GM19452 (cell line): ENCODE measurements around the gene UBN2.
"Not testable (repeated sequence)": the region's sequence is repeated elsewhere in the genome, so short reads cannot be mapped to it uniquely, and the experiment has no call there.

Experiments
- ATAC-seq: cut with Tn5 transposase; IDR thresholded peaks from one replicate; pipeline ENCODE4 v1.9.1; 2021; ENCODE audit not compliant: unreplicated experiment

Gene UBN2

GRCh38 chr7:139230774-139231512 is at the start of gene UBN2:
Gene UBN2 (plus strand): TSS chr7:139231237. CDS start chr7:139231485, 248 bp downstream.
- ATAC-seq = peak; percentile 93

GRCh38 chr7:139181404-139181803 is 49.6 kb upstream of the UBN2 start:
- no peak for ATAC-seq

- no peak for ATAC-seq
Measured at GRCh38 chr7:139182363-139182762, 48.7 kb upstream of the UBN2 start.

GRCh38 chr7:139183251-139183650 is 47.8 kb upstream of the UBN2 start:
- no peak for ATAC-seq

GRCh38 chr7:139183878-139184338 is 47.1 kb upstream of the UBN2 start:
- ATAC-seq = no peak

GRCh38 chr7:139186146-139186545 is 44.9 kb upstream of the UBN2 start:
- no peak for ATAC-seq

DNA sequence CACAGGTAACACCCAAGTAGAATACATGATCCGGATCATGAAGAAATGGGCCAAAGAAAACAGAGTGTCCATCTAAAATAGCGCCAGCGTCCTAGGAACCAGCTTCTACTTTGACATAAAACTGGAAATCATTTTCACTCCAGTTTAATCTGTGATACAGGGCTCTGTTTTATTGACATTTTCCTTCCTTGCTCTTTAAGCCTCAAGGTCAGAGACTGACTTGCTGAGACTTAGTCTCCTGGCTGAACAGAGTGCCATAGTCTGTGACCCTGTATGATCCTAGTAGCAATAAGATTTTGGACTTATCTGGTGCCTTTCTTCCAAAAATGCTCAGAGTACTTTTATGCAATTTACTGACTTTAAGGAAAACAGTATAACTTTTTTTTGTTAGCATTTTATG is 41.7 kb upstream of the UBN2 start:
- no peak for ATAC-seq

GRCh38 chr7:139192014-139192706 is 38.9 kb upstream of the UBN2 start:
- ATAC-seq = no peak

DNA sequence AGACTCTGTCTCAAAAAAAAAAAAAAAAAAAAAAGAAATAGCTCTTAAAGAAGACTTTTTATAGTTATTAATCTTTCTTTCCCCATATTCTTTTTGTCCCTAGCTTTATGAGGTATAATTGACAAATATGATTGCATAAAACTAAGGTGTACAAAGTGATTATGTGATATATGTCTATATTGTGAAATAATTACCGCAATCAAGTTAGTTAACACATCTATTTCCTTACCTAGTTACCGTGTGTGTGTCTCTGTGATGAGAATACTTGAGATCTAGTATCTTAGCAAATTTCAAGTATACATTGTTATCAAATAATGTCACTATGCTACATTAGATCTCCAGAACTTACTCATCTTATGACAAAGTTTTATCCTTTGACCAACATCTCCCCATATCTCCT is 30.7 kb upstream of the UBN2 start:
- no peak for ATAC-seq

DNA sequence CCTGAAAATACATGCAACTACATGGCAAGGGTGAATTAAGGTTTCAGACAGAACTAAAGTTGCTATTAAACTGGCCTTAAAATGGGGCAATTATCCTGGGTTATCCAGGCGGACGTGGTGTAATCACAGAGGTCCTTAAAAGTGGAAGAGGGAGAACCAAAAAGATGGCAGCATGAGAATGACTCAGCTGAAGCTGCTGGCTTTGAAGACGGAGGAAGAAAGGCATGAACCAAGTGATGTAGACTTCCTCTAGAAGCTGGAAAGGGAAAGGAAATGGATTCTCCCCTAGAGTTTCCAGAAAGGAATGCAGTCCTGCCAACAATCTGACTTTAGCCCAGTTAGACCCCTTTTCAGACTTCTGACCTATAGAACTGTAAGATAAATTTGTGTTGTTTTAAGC is 27.0 kb upstream of the UBN2 start:
- no peak for ATAC-seq

GRCh38 chr7:139205843-139206242 is 25.2 kb upstream of the UBN2 start:
- ATAC-seq = no peak

DNA sequence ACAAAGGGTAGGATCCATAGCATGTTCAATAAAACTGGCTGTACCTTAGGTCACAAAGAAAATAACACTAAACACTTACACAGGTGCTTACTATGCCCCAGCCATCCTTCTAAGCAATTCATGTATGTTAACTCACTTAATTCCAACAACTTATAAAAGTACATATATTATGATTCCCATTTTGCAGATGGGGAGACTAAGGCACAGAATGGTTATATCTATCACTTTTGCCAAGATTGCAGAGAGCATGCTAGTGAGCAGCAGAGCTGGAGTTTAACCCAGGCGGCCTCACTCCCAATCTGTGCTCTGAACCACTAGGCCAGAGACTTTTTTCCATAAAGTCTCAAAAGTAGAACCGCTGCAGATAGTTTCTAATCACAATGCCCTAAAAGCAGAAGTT is 18.9 kb upstream of the UBN2 start:
- ATAC-seq = no peak

DNA sequence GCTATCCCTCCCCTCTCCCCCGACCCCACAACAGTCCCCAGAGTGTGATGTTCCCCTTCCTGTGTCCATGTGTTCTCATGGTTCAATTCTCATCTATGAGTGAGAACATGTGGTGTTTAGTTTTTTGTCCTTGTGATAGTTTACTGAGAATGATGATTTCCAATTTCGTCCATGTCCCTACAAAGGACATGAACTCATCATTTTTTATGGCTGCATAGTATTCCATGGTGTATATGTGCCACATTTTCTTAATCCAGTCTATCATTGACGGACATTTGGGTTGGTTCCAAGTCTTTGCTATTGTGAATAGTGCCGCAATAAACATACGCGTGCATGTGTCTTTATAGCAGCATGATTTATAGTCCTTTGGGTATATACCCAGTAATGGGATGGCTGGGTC is 17.5 kb upstream of the UBN2 start:
- not testable (repeated sequence) for ATAC-seq

DNA sequence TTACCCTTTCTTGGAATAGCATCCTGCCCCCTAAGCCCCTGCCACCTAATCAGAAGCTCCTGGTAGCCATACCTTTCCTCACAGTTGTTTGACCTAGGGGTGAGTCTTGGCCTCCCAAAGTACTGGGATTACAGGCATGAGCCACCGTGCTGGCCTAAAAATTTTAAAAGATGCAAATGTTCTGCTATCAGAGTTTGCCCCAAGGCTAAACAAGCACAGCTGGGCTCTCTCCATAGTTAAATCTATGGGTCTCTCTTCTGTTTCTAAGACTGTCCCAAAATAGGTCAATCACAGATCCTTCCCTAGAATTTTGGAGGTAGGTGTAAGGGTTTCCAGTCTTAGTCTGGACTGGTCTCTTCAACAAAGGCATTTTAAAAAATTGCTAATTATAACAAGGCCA is 12.9 kb upstream of the UBN2 start:
- no peak for ATAC-seq

DNA sequence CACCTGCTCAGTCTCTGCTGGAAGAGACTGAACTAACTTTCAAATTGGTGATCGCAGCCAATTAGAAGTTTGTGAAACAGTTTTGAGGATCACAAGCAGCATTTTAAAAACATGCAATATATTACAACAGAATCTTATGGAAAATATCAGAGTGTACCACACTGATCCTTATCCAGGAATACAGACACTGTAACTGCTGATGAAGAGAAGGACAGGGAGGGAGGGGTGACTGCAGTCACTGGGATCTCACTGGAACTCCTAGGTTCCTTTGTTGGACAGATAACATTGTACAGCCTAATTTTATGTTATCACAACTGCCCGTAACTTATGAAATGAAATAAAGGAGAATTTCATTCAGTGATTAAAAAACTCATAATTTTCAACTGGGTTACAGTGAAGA is 6.8 kb upstream of the UBN2 start:
- ATAC-seq = no peak

GRCh38 chr7:139224836-139225235 is 6.2 kb upstream of the UBN2 start:
- not testable (repeated sequence) for ATAC-seq

DNA sequence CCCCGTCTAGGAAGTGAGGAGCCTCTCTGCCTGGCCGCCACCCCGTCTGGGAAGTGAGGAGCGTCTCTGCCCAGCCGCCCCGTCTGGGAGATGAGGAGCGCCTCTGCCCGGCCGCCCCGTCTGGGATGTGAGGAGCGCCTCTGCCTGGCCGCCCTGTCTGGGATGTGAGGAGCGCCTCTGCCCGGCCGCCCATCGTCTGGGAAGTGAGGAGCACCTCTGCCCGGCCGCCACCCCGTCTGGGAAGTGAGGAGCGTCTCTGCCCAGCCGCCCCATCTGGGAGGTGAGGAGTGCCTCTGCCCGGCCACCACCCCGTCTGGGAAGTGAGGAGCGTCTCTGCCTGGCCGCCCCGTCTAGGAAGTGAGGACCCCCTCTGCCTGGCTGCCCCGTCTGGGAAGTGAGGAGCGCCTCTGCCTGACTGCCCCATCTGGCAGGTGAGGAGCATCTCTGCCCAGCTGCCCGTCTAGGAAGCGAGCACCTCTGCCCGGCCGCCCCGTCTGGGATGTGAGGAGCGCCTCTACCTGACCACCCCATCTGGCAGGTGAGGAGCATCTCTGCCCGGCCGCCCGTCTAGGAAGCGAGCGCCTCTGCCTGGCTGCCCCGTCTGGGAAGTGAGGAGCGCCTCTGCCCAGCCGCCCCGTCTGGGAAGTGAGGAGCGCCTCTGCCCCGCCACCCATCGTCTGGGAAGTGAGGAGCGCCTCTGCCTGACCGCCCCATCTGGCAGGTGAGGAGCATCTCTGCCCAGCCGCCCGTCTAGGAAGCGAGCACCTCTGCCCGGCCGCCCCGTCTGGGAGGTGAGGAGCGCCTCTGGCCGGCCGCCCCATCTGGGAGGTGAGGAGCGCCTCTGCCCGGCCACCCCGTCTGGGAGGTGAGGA is 5.5 kb upstream of the UBN2 start:
- ATAC-seq = not testable (repeated sequence)

DNA sequence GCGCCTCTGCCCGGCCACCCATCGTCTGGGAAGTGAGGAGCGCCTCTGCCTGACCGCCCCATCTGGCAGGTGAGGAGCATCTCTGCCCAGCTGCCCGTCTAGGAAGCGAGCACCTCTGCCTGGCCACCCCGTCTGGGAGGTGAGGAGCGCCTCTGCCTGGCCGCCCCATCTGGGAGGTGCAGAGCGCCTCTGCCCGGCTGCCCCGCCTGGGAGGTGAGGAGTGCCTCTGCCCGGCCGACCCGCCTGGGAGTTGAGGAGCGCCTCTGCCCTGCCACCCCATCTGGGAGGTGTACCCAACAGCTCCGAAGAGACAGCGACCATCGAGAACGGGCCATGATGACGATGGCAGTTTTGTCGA is 4.9 kb upstream of the UBN2 start:
- not testable (repeated sequence) for ATAC-seq

DNA sequence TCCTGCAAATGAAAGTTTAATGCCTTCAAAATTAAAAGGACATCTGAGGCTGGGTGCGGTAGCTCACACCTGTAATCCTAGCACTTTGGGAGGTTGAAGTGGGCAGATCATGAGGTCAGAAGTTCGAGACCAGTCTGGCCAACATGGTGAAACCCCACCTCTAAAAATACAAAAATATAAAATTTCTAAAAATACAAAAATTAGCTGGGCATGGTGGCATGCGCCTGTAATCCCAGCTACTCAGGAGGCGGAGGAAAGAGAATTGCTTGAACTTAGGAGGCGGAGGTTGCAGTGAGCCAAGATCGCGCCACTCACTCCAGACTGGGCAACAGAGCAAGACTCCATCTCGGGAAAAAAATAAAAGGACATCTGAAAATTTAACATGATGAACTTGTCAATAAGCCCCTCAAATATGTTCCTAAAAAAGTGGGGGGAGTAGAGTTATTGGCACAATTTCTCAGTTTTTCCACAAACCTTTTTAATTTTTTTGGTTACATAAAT is 4.0 kb upstream of the UBN2 start:
- not testable (repeated sequence) for ATAC-seq

DNA sequence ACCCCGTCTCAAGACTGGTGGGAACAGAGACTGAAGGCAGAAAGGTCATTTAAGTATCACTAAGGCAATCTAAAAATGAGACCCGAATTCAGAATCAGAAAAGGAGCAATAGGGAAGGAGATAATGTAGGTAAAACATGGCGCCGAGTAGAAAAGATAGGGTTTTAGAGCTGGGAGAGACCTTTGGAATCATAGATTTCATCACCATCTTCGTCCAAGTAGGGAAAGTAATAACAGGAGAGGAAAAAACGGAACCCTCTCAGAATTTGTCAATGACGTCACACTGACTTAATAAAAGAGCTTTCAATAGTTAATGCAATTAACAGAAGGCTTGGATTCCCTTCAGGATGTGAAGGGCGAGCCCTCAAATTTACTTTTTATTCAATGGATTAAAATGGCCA is 1.0 kb upstream of the UBN2 start:
- ATAC-seq = no peak

DNA sequence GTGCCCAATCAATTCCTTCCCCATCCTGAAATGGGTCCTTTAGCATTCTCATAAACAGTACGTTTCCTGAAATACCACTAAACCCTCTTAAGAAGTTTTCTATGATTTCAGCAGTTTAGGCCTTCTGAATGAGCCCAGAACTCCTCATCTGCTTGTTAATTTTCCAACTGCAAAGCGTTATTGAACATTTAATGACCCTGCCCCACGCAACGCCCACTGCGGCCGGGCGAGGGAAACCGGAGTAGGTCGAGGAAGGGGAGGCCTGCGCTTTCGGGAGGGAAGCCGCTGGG is 608 bp upstream of the UBN2 start:
- ATAC-seq = no peak
